CD4-positive, alpha-beta T cell treated with Interferon gamma for 1 hour (primary cell): Measurements from ENCODE around the gene PVALB.
"Not testable (repeated sequence)": the region's sequence is repeated elsewhere in the genome, so short reads cannot be mapped to it uniquely, and the experiment has no call there.

Experiments used
- DNase-seq: peaks from one replicate; pipeline ENCODE4 v3.0.0-alpha.2; 2020

The PVALB gene

DNA sequence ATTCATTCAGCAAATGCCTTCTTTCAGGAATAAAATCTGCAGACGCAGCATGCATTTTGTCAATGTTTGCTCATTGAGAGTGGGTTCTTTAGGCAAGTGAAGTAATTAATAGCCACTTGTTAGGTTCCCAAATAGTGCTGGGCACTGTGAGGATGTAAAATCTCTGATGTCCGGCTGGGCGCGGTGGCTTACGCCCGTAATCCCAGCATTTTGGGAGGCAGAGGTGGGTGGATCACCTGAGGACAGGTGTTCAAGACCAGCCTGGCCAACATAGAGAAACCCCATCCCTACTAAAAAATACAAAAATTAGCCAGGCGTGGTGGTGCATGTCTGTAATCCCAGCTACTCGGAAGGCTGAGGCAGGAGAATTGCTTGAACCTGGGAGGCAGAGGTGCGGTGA is 62.0 kb downstream of the PVALB start:
- DNase-seq: not testable (repeated sequence)

DNA sequence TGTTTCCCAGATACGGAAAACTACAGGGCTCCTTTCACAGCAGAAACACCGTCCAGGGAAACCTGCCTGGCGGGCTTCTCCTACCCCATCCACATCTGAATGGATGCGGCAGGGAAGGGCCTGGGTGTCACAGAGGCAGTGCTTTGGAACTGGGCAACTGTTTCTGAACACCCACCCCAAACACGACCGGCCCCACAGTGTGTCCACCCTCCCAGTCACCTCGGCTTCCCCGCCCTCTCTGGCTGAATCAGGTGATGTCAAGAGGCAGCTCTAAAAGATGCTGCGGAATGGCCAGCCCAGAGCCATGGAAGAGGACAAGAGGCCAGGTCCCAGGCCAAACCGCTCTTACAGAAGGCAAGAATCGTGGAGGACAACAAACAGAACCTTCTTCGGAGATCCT is 62.9 kb downstream of the PVALB start:
- DNase-seq: no peak

DNA sequence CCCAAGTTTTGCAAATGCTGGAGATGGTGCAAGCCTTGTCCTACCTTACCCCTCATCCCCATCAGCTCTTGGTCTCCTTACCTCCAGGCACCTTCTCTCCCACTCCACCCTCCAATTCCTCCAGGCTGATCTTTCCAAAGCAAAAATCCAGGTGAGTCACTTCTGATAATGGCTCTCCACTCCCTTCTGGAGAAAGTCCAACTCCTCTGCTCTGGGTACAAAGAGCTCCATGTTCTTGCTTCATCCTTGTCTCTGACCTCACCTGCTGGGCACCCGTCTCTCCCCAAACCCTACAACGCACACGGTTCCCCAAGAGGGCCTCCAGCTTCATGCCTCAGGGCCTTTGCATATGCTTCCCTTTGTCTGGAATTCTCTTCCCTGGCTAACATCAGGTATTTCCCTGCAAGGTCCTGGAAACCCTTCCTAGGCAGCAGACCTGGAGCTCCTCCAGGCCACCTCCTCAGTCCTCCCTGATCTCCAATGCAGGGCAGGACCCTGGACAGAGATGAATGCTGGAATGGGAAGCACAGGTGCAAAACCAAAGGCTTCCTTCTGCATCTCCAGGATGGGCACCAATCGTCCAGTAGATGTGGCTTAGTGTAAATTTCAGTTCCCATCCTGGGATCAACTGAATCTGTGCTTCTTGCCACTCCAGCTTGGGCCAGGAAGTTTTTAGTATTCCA is 63.6 kb downstream of the PVALB start:
- no peak for DNase-seq
